ENCODE measurements around the gene TOM1.

DNA sequence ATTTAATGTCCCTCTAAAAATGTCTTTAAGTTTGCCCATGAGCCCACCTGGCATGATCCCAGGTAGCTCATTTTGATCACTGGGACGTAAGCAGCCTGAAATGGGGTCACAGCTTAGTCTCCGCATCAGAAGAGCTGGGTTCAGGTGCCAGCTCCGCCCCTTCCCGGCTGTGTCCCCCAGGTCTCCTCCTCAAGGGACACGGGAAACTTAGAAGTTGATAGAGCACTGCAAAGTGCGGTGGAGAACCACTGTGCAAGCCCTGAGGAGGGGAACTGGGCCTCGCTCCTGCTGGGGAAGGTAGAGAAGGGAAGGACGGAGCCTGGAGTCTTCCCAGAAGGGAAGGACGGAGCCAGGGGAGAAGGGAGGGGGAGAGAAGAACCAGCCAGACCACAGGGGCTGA, 7.7 kb downstream of the TOM1 start:
- TF ChIP-seq TAF1 (IDR thresholded peaks at IDR 0.05; ENCODE audit: borderline replicate concordance, insufficient read depth, low read length) (no peak), POLR2AphosphoS5 (IDR thresholded peaks at IDR 0.05; ENCODE audit: low read depth, low read length) (no peak), SIN3A (IDR thresholded peaks at IDR 0.05; ENCODE audit: borderline replicate concordance, insufficient read depth, low read length) (no peak)

Data from PFSK-1 (cell line).